Effector CD4-positive, alpha-beta T cell (primary cell): Measurements from ENCODE around the gene SSR1.
"Not testable (repeated sequence)": the region's sequence is repeated elsewhere in the genome, so short reads cannot be mapped to it uniquely, and the experiment has no call there.

Source experiments
- DNase-seq: peaks from one replicate; pipeline ENCODE4 v3.0.0-alpha.2; 2020

Gene SSR1

DNA sequence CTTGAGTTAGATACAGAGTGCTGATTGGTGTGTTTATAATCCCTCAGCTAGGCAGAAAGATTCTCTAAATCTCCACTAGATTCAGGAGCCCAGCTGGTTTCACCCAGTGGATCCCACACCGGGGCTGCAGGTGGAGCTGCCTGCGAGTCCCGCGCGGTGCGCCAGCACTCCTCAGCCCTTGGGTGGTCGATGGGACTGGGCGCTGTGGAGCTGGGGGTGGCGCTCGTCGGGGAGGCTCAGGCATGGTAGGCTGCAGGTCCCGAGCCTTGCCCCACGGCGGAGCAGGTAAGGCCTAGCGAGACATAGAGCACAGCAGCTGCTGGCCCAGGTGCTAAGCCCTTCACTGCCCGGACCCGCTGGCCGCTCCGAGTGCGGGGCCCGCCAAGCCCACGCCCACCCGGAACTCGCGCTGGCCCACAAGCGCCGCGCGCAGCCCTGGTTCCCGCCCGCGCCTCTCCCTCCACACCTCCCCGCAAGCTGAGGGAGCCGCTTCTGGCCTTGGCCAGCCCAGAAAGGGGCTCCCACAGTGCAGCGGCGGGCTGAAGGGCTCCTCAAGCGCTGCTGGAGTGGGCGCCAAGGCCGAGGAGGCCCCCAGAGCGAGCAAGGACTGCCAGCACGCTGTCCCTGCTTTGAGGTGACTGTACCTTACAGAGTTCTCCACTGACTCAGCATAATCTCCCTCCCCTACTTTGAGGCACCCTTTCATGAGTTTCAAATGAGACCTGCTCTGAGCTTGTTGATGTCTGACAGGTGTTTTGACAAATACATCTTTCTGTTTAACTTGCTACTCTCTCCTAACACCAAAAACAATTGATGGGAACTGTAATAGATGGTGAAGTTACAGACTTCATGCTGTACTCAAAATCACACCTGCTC lies 3.9 kb upstream of the SSR1 start:
- DNase-seq: no peak

DNA sequence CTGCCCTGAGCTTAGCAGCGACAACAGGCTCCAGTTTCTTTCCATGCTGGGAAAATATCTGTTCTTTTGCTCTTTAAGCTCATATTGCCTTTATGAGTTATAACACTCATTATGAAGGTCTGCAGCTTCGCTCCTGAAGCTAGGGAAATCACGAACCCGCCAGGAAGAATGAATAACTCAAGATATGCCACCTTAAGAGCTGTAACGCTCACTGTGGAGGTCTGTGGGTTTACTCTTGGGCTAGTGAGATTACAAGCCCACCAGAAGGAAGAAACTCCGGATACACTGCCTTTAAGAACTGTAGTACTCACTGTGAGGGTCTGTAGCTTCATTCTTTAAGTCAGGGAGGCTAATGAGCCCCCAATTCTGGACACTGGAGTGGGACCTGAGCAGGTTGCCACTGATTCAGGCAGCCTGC lies 3.0 kb upstream of the SSR1 start:
- DNase-seq: no peak

DNA sequence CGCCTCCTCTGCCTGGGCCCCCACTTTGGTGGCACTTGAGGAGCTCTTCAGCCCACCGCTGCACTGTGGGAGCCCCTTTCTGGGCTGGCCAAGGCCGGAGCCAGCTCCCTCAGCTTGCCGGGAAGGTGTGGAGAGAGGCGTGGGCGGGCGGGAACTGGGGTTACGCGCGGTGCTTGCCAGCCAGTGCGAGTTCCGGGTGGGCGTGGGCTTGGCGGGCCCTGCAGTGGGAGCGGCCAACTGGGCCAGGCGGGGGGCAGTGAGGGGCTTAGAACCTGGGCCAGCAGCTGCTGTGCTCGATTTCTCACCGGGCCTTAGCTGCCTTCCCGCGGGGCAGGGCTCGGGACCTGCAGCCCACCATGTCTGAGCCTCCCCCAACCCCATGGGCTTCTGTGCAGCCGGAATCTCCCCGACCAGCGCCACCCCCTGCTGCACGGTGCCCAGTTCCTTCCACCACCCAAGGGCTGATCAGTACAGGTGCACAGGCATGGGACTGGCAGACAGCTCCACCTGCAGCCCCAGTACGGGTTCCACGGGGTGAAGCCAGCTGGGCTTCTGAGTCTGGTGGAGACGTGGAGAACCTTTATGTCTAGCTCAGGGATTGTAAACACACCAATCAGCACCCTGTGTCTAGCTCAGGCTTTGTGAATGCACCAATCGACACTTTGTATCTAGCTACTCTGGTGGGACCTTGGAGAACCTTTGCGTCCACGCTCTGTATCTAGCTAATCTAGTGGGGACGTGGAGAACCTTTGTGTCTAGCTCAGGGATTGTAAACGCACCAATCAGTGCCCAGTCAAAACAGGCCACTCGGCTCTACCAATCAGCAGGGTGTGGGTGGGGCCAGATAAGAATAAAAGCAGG lies 2.3 kb upstream of the SSR1 start:
- not testable (repeated sequence) for DNase-seq

DNA sequence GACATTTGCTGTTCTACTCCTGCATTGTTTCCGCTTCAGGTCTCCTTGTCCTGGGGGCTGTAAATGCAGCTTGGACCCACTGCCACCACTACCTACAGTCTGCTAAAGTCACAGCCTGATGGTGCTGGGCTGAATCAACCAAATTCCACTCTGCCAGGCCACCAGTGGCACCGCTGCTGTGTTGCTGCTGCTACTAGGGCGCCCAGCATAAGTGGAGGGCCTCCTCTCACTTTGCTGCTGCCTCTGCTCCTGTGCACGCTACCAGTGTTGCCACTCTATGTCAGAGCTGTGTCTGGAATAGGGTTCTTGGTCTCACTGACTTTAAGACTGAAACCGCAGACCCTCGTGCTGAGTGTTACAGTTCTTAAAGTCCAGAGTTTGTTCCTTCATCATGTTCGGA lies 1.4 kb upstream of the SSR1 start:
- DNase-seq: no peak

DNA sequence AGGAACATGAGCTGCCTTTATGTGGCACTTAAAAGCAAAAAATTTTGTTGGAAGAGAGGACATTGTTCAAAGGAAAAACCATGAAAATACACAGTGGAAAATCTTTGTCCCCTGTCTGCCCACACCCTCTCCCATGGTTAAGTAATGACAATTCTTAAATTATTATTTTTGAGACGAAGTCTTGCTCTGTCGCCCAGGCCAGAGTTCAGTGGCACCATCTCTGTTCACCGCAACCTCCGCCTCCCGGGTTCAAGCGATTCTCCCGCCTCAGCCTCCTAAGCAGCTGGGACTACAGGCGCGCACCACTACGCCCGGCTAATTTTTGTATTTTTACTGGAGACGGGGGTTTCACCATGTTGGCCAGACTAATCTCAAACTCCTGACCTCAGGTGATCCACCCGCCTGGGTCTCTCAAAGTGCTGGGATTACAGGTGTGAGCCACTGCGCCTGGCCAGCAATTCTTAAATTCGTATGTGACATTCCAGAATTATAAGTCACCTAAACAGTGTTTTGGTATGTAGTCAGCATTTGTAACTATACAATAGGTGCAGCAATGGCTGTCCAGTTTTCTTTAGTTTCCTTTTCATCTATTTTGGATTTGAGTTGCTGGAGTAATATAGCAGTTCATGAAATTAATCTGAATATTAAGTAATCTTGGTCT lies 636 bp upstream of the SSR1 start:
- no peak for DNase-seq

DNA sequence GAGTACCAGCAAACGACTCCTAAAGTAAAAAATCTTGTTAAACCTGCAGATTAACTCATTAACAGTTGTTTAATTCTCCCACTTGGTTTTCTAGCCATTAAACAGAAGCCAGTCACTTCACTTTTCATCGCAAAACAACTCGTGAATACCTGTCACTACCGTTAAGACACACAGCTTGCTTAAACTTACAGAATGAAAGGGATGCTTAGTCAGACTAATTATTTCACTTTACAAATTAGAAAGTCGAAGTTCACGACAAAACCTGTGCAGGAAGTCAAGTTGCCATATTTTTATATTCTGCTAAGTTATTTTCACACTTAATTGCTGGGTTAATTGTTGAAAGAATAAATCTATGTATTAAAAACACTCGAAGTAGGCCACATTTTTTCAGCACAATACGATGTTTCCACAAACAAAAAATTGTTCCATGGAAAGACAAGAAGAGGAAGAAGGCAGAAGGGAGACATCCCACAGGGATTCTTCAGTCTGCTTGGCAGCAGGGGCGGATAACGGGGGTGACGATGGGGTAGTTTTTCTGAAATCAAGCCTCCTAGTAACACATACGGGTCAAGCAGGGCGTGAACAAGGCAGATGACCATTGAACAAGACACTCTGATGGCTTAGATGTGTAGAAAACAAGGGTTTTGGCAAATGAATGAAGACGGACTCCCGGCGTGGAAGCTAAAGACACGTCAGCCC lies 933 bp downstream of the SSR1 start:
- no peak for DNase-seq

DNA sequence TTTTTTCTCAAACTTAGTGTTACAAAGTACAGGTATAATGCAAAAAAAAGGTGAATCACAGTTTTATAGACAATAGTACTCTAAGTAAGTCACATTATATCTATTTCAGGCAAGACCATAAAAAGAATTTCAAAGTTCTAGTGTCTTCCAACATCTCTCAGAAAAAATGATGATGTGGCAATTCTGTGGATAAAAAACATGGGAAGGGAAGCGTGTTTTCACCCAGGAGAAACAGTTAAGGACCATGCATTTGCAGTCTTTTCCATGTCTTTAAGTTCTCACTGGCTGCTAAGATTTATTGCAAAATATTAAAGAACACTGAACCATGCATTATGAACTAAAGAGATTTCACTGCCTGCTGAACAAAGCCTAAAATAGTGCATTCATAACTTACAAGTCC lies 1.8 kb downstream of the SSR1 start:
- DNase-seq: no peak

DNA sequence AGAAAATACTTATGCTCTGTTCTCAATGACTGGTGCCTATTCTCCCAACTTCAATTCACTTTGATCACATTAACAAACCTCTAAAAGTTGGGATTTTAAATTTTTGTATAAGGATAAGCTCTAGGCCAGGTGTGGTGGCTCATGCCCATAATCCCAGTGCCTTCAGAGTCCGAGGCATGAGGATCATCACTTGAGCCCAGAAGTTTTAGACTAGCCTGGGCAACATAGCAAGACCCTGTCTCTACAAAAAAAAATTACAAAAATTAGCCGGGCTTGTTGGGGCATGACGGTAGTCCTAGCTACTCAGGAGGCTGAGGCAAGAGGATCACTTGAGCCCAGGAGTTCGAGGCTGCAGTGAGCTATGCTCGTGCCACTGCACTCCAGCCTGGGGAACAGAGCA lies 3.9 kb downstream of the SSR1 start:
- no peak for DNase-seq

DNA sequence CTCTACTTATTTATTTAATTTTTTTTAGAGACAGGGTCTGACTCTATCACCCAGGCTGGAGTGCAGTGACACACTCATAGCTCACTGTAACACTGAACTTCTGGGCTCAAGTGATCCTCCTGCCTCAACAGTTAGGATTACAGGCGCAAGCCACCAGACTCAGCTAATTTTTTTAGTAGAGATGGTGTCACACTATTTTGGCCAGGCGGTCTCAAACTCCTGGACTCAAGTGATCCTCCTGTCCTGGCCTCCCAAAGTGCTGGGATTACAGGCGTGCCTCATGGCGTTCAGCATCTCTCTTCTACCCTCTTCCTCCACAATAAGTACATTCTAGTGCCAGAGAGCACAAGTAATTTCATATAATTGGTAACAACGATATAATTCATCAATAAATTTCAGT lies 5.5 kb downstream of the SSR1 start:
- no peak for DNase-seq

DNA sequence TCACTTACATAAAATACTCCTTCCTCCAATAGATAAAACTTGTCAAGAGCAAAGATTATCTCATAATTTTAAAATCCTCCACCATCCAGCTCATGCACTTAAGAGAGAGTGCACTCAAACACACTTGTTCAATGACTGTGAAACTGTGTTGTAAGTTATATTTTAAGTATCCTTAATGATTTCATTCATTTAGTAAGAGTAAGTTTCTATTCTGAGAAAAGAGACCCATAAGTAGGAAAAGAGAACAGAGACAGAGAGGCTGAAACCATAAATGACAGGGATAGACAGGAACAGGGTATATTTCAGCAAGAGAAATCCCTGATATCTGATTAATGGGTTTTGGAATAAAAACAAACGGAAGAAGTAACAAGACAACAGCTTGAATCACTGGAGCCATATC lies 8.2 kb downstream of the SSR1 start:
- no peak for DNase-seq

DNA sequence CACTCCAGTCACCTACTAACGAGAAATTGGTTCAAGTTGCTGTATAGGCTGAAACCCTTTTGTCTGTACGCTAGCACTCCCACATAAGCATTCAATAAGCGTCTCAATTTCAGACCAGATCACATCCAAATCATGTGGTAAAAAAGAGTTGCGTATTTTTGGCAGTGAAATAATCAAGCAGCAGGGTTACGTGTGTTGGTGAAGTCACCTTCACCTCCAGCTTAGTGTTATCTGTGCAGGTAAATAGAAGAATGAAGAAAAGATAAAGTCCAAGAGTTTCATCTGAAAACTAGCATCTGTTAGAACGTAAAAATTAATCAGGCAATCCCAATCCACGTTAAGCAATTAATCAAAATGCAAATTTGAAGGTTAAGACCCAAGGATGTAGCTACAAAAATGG lies 11.3 kb downstream of the SSR1 start:
- DNase-seq: no peak

DNA sequence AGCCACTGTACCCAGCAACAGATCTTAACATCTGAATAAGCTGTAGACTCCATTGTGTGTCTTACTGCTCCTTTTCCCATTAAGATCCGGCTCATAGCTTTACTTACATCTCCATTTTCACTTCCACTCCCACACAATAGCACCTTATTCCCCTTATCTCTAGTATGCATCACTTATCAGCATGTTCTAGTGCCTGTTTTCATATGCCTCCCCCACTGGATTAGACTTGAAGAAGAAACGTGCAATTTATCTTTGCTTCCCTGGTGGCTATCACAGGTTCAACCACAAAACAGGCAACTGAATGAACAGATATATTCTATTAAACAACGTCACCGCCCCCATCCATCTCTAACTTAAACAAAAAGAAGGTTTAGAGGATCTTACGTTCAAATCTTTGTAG lies 12.1 kb downstream of the SSR1 start:
- DNase-seq: no peak

DNA sequence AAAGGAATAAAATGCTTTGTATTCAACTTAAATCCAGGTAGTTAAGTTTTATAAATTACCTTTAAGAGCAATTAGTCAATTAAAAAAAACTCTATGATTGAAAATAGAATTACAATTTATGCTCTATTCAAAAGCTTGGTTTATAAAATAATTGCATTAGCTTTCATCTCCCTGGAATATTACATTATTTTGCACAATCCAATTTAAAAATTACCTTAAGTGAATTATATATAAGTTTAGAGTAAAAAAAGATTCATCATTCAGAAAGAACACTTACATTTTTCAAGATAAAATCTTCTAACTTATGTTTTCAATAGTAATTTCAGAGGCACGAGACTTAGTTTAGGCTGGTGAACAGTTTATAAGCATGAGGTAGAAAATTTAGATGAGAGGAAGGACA lies 14.9 kb downstream of the SSR1 start:
- no peak for DNase-seq

DNA sequence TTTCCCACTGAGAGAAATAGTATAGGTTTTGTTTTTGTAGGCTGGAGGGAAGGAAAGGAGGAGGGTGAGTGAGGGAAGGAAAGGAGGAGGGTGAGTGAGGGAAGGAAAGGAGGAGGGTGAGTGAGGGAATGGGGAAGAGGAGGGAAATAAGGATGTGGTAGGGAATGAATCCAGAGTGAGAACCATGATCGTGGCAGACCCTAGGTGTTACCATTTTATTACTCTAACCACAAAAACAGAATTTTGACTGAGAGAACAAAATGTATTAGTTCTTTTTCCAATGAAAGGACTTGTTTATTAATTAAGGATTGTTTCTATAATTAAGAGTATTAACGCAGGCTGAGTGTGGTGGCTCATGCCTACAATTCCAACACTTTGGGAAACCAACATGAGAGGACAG lies 16.4 kb downstream of the SSR1 start:
- no peak for DNase-seq

DNA sequence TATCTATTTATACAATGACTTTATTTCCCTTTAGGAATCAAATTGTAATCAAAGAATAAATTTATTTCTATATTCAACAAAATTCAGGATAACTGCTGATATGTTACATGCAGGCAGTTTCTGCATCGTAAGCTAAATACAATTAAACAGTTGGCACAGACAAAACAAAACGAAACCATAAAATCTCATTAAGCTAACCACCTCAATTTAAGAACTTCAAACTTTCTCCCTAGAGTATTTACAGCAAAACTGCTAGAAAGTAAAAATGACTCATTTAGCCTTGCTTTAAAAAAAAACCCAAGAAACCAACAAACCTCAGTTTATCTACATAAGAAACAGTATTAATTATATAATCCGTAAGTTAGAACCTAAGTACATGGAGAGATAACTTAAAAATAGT lies 17.1 kb downstream of the SSR1 start:
- DNase-seq: no peak

DNA sequence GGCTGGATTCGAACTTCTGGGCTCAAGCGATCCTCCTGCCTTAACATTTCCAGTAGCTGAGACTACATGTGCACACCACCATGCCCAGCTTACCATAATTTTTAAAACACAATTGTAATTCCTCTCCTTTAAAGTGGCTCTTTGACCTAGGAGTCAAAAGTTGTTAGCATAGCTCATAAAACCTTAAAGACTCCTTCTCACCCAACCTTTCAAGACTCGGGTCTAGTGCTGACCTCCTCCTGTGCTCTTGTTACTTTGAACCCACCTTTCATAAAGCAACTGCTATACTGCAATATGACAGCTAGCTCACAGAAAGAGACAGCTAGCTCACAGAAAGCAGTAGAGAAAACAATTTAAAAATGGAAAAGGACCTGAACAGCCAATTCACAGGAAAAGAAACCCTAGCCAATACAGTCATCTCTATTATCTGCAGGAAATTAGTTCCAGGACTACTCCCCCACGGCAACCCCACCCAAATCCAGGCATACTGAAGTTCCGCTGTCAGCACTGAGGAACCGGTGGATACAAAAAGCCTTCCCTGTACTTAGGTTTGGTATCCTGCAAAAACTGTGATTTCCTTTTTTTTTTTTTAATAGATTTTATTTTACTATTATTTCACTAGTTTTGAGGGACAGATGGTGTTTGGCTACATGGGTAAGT lies 20.3 kb downstream of the SSR1 start:
- no peak for DNase-seq

DNA sequence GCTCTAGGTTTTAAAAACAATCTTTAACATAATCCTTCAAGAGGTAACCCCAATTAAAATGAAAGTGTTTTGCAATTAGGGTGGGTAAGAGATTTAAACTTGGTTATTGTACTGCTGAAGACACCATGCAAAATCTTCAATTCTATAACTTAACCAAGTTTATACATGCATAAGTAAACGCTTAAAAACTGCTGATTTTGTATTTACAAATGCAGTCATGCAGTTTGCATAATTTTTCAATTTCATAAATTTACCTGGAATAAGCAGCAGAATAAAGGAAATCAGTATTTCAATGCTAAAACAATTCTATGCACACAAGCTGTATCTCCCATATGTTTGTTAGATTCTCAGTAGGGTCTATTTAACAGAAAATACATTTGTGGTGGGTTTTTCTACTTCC lies 22.9 kb downstream of the SSR1 start:
- no peak for DNase-seq

DNA sequence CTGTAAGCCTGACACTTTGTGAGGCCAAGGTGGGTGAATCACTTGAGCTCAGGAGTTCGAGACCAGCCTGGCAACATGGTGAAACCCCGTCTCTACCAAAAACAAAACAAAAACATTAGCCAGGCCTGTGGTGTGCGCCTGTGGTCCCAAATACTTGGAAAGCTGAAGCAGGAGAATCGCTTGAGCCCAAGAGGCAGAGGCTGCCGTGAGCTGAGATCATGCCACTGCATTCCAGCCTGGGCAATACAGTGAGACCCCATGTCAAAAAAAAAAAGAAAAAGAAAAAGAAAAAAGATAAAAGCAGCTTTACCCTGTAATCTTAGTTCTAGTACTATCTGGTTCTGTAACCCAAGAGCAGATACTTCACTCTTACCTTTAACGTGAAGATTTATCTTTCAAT lies 27.6 kb downstream of the SSR1 start:
- no peak for DNase-seq

DNA sequence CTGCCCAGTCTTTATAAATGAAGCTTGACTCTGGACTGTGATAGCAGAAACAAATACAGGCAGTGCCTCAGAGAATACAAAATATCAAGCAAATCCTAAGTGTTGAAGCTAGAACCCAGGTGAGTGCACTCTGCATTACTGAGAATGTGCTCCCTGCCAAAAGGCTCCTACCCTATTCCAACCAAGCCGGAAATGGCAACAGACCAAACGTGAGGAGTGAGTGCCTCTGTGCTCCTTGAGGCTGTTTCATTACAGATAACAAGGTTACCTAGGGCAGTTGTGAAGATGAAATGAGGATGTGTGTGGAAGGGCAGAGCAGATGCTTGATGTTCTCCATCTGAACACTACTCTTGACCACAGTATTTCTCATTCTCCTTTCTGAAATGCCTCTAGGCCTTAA lies 29.3 kb downstream of the SSR1 start:
- DNase-seq: no peak

DNA sequence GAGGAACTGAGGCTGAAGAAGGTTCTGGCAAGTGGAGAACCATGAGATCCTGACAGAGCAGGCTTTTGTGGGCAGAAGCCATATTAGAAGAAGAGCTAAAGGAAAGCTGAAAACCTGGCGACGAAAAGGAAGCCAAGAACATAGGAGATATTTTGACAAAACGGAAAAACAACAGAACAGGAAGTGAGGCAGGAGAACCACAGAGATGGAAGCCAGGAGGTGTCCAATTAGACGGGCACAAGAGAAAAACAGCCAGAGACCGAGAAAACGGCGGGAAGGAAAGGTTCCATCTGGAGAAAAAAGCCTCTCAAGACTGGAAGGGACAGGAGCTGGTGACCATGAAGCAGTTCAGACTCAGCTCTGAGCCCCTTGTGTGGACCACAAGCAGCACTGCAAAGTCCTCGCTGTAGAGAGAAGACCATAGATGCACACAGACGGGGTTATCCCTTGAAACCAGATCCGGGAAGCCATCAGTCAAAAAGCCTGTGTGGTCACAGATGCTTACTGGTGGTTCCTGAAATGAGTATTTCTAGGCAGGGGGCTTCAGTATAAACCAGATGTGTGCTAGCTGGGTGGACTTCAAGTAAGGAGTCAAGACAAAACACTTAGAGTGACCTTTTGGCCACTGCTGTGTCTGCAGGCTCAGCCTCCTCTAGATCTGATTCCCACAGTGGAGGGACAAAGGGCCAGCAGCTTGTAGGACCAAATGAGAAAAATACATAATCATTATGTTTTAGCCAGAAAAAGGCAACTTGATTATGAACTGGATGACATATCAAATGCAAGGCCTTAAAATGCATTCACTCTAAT lies 30.7 kb downstream of the SSR1 start:
- DNase-seq: no peak

DNA sequence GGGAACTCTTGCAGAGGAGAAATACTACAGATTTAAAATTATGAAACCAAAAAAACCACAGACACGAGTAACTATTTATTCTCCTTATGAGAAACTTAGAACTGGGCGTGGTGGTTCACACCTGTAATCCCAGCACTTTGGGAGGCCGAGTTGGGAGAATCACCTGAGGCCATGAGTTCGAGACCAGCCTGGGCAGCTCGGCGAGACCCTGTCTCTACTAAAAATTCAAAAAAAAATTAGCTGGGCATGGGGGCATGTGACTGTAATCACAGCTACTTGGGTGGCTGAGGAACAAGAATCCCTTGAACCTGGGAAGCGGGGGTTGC lies 36.8 kb downstream of the SSR1 start:
- DNase-seq: no peak

DNA sequence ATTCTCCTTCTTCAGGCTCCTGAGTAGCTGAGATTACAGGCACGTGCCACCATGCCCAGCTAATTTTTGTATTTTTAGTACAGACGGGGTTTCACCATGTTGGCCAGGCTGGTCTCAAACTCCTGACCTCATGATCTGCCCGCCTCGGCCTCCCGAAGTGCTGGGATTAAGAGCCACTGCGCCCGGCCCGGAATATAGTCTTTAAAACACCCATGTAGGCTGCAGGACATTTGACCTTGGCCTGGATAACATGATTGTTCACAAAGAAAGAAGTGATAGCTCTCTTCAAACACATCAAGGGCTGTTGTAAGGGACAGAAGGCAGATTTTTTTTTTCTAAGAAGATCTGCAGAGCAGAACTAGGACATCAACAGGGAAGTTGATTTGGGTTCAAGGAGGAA lies 38.5 kb downstream of the SSR1 start:
- DNase-seq: not testable (repeated sequence)
